Superior temporal gyrus (tissue), 1 donor: Measurements from ENCODE around the gene RAB29.
"Not testable (repeated sequence)": the region's sequence is repeated elsewhere in the genome, so short reads cannot be mapped to it uniquely, and the experiment has no call there.

Source experiments
- DNase-seq: peaks from one replicate; pipeline ENCODE4 v3.0.0-alpha.2; 2016; ENCODE audit errors: extremely low spot score

RAB29 gene

GRCh38 chr1:205775015-205775716 is at the start of gene RAB29:
RAB29 (minus strand) TSS chr1:205775482; CDS start chr1:205774956, 526 bp downstream.
- DNase-seq, result peak; percentile 95

- DNase-seq, result no peak
Measured at GRCh38 chr1:205824180-205824579, 48.9 kb upstream of the RAB29 start.

- not testable (repeated sequence) for DNase-seq
Measured at GRCh38 chr1:205823260-205823659, 48.0 kb upstream of the RAB29 start.

GRCh38 chr1:205822397-205822796 is 47.1 kb upstream of the RAB29 start:
- no peak for DNase-seq

GRCh38 chr1:205817988-205818387 is 42.7 kb upstream of the RAB29 start:
- no peak for DNase-seq

- DNase-seq, result no peak
Measured at GRCh38 chr1:205817364-205817763, 42.1 kb upstream of the RAB29 start.

- no peak for DNase-seq
Measured at GRCh38 chr1:205813755-205814058, 38.4 kb upstream of the RAB29 start.

GRCh38 chr1:205812878-205813754 is 37.8 kb upstream of the RAB29 start, which contains the start of gene SLC41A1:
SLC41A1 (minus strand) TSS chr1:205813198; CDS start chr1:205810441, 2,757 bp downstream.
- DNase-seq, result peak; percentile 92

- peak; percentile 65 for DNase-seq
Measured at GRCh38 chr1:205812271-205812877, 37.1 kb upstream of the RAB29 start.

- DNase-seq, result peak; percentile 74
Measured at GRCh38 chr1:205811660-205812059, 36.4 kb upstream of the RAB29 start.

GRCh38 chr1:205810448-205811157 is 35.3 kb upstream of the RAB29 start:
- DNase-seq, result no peak

GRCh38 chr1:205809942-205810345 is 34.7 kb upstream of the RAB29 start:
- no peak for DNase-seq

GRCh38 chr1:205809469-205809868 is 34.2 kb upstream of the RAB29 start:
- no peak for DNase-seq

GRCh38 chr1:205805082-205805711 is 29.9 kb upstream of the RAB29 start:
- DNase-seq, result no peak

GRCh38 chr1:205804605-205805004 is 29.3 kb upstream of the RAB29 start:
- DNase-seq, result no peak

- DNase-seq, result no peak
Measured at GRCh38 chr1:205803986-205804385, 28.7 kb upstream of the RAB29 start.

- DNase-seq, result no peak
Measured at GRCh38 chr1:205802060-205802459, 26.8 kb upstream of the RAB29 start.

GRCh38 chr1:205800981-205801703 is 25.9 kb upstream of the RAB29 start:
- DNase-seq, result no peak

GRCh38 chr1:205800427-205800826 is 25.1 kb upstream of the RAB29 start:
- DNase-seq, result no peak

- no peak for DNase-seq
Measured at GRCh38 chr1:205798577-205798976, 23.3 kb upstream of the RAB29 start.

GRCh38 chr1:205797168-205797567 is 21.9 kb upstream of the RAB29 start:
- no peak for DNase-seq
